Right hindlimb (tissue), 1 donor: ENCODE results near the gene SMIM12.
"Not testable (repeated sequence)": the region's sequence is repeated elsewhere in the genome, so short reads cannot be mapped to it uniquely, and the experiment has no call there.

Source experiments
- DNase-seq: peaks from one replicate; pipeline ENCODE4 v3.0.0-alpha.2; 2018

The SMIM12 gene

GRCh38 chr1:34842073-34842472 is 17.5 kb downstream of the SMIM12 start:
- DNase-seq, result no peak

GRCh38 chr1:34840426-34840825 is 19.1 kb downstream of the SMIM12 start:
- DNase-seq, result no peak

- DNase-seq, result no peak
Observed at GRCh38 chr1:34839526-34840305, 19.8 kb downstream of the SMIM12 start.

- DNase-seq, result no peak
Observed at GRCh38 chr1:34833711-34834110, 25.8 kb downstream of the SMIM12 start.

GRCh38 chr1:34831721-34832246 is 27.8 kb downstream of the SMIM12 start:
- no peak for DNase-seq

- no peak for DNase-seq
Observed at GRCh38 chr1:34829250-34829649, 30.3 kb downstream of the SMIM12 start.

GRCh38 chr1:34828611-34829010 is 30.9 kb downstream of the SMIM12 start:
- no peak for DNase-seq

- no peak for DNase-seq
Observed at GRCh38 chr1:34827341-34827941, 32.1 kb downstream of the SMIM12 start.

- DNase-seq, result no peak
Observed at GRCh38 chr1:34825455-34826091, 34.0 kb downstream of the SMIM12 start.

- no peak for DNase-seq
Observed at GRCh38 chr1:34824817-34825454, 34.6 kb downstream of the SMIM12 start.

- DNase-seq, result no peak
Observed at GRCh38 chr1:34822202-34822601, 37.3 kb downstream of the SMIM12 start.

GRCh38 chr1:34818862-34819261 is 40.7 kb downstream of the SMIM12 start:
- DNase-seq, result not testable (repeated sequence)

- DNase-seq, result no peak
Observed at GRCh38 chr1:34816778-34817177, 42.8 kb downstream of the SMIM12 start.

- DNase-seq, result no peak
Observed at GRCh38 chr1:34816332-34816731, 43.2 kb downstream of the SMIM12 start.

- not testable (repeated sequence) for DNase-seq
Observed at GRCh38 chr1:34810781-34811180, 48.8 kb downstream of the SMIM12 start.

- no peak for DNase-seq
Observed at GRCh38 chr1:34808051-34808810, 51.3 kb downstream of the SMIM12 start.

- DNase-seq, result no peak
Observed at GRCh38 chr1:34806396-34806795, 53.2 kb downstream of the SMIM12 start.

- DNase-seq, result no peak
Observed at GRCh38 chr1:34803770-34804169, 55.8 kb downstream of the SMIM12 start.
